ENCODE data around the gene PPAN.

The PPAN gene

GRCh38 chr19:10138879-10139795 is 33.0 kb downstream of the PPAN start:
- in situ Hi-C loops (cut with MboI; ENCODE audit: low sequenced_read_pairs, unreplicated experiment): no loop called here
- no peak for TF ChIP-seq CTCF (IDR thresholded peaks at IDR 0.05; ENCODE audit: borderline replicate concordance, control extremely low read depth, extremely low read depth, insufficient read depth, missing control alignments)
- DNase-seq (ENCODE audit: low spot score): no peak

GRCh38 chr19:10139952-10140351 is 33.8 kb downstream of the PPAN start:
- no peak for TF ChIP-seq CTCF (IDR thresholded peaks at IDR 0.05; ENCODE audit: borderline replicate concordance, control extremely low read depth, extremely low read depth, insufficient read depth, missing control alignments)
- DNase-seq (ENCODE audit: low spot score): no peak
- in situ Hi-C loops (cut with MboI; ENCODE audit: low sequenced_read_pairs, unreplicated experiment): no loop called here

DNA sequence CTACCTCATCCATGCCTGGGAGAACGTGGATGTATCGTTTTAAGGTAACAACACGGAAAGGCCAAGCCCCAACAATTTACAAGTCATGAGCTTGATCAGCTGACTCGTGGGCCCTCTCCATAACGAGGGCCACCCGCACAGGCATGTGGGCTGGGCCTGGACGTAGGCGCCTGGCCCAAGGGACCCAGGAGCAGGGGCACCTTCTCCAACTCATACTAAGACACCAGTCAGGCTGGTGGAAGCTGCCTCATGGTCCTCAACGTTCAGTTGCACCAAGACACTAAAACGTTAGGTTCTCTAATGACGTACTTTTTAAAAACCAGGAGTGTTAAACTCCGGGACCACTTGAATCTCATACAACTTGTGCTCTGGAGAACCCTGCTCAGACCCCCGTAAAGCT is 35.3 kb downstream of the PPAN start:
- no peak for DNase-seq (ENCODE audit: low spot score)
- in situ Hi-C loops (cut with MboI; ENCODE audit: low sequenced_read_pairs, unreplicated experiment): no loop called here

DNA sequence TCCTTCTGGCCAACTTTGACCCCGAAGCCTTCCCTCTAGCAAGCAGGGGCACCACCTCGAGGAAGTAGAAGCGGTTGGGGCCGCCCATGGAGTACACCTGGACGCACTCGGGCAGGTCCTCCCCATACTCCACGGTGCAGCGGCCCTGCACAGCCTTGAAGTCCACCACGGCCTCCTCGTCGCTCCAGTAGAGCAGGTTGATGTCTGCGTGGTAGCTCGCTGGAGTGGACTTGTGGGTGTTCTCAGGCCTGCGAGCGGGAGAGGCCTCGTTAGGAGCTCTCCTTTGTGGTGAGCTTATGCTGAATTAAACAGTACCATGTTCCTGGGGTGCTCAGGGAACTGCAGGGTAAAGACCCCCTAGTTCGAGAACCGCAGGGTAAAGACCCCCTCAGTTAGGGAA is 35.8 kb downstream of the PPAN start:
- DNase-seq (ENCODE audit: low spot score): no peak
- in situ Hi-C loops (cut with MboI; ENCODE audit: low sequenced_read_pairs, unreplicated experiment): no loop called here
- no peak for TF ChIP-seq CTCF (IDR thresholded peaks at IDR 0.05; ENCODE audit: borderline replicate concordance, control extremely low read depth, extremely low read depth, insufficient read depth, missing control alignments)

More for the DNA sequence above, 35.3 kb downstream of the PPAN start:
- no peak for TF ChIP-seq CTCF (IDR thresholded peaks at IDR 0.05; ENCODE audit: borderline replicate concordance, control extremely low read depth, extremely low read depth, insufficient read depth, missing control alignments)

DNA sequence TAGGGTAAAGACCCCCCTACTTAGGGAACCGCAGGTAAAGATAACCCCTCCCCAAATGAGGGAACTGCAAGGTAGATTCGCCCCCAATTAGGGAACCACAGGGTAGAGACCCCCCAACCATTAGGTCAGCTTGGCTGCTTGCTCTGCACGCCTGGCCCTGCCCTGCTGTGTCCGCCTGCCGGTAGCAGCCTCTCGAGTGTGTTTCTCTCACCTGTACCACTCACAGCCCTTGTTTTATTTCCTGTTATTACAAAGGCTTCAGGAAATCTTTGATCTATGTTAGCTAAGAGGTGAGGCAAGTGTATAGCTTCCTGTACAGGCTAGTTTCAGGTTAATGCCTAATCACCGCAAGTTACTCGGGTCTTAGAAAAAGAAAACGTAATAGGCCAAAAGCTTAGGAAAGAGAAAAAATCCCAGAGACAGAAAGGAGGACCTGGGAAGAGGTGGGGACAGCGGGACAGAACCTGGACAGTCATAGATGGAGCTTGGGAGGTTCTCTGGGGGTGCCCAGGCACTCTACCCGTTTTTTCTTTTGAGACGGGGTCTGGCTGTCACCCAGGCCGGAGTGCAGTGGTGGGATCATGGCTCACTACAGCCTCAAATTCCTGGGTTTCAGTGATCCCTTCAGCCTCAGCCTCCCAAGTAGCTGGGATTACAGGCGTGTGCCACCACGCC is 36.7 kb downstream of the PPAN start:
- in situ Hi-C loops (cut with MboI; ENCODE audit: low sequenced_read_pairs, unreplicated experiment): no loop called here
- TF ChIP-seq CTCF (IDR thresholded peaks at IDR 0.05; ENCODE audit: borderline replicate concordance, control extremely low read depth, extremely low read depth, insufficient read depth, missing control alignments): no peak
- no peak for DNase-seq (ENCODE audit: low spot score)

- DNase-seq (ENCODE audit: low spot score): no peak
- in situ Hi-C loops (cut with MboI; ENCODE audit: low sequenced_read_pairs, unreplicated experiment): no loop called here
- no peak for TF ChIP-seq CTCF (IDR thresholded peaks at IDR 0.05; ENCODE audit: borderline replicate concordance, control extremely low read depth, extremely low read depth, insufficient read depth, missing control alignments)
Observed at GRCh38 chr19:10143681-10144080, 37.5 kb downstream of the PPAN start.

All from GM13976 (cell line).